Neural cell (in vitro differentiated cells): ENCODE measurements around the gene PEMT. TPM values are rescaled to one million over a fixed set of nuclear protein-coding genes. Genes with fewer than 3 reads are reported as not detected.

Source experiments
- H2AFZ ChIP-seq: fragments of 200-600, 300-800 bp; sonication (generic), shearing (Covaris generic); 2 replicates; pipeline ENCODE4 v1.6.0; 2014; ENCODE audit warnings: low read depth, mild to moderate bottlenecking, antibody characterized with exemption, low read length, moderate library complexity
- H3F3A ChIP-seq: fragments of 200-600 bp; shearing (Covaris generic); 2 replicates; pipeline ENCODE4 v1.6.1; 2016; ENCODE audit warnings: mild to moderate bottlenecking, moderate library complexity, mixed read lengths, antibody characterized with exemption, low read length; ENCODE audit not compliant: insufficient read depth, poor library complexity, severe bottlenecking
- H3K27ac ChIP-seq: fragments of 200-600, 300-800 bp; sonication (generic), shearing (Covaris generic); 2 replicates; pipeline ENCODE4 v1.5.1; 2014; ENCODE audit warnings: mild to moderate bottlenecking, low read length, moderate library complexity
- H3K27me3 ChIP-seq: fragments of 300-800, 200-600 bp; sonication (generic), shearing (Covaris generic); 2 replicates; pipeline ENCODE4 v1.6.0; 2014; ENCODE audit warnings: mild to moderate bottlenecking, low read depth, low read length, moderate library complexity; ENCODE audit not compliant: insufficient read depth
- H3K36me3 ChIP-seq: fragments of 300-800, 200-600 bp; sonication (generic), shearing (Covaris generic); 2 replicates; pipeline ENCODE4 v1.5.1; 2014; ENCODE audit warnings: mild to moderate bottlenecking, antibody characterized with exemption, low read length, moderate library complexity; ENCODE audit not compliant: insufficient read depth
- H3K4me2 ChIP-seq: fragments of 300-800, 200-600 bp; sonication (generic), shearing (Covaris generic); 2 replicates; pipeline ENCODE4 v1.6.0; 2014; ENCODE audit warnings: mild to moderate bottlenecking, low read length
- H3K4me3 ChIP-seq: fragments of 300-800, 200-600 bp; sonication (generic), shearing (Covaris generic); 2 replicates; pipeline ENCODE4 v1.5.1; 2014; ENCODE audit warnings: mild to moderate bottlenecking, low read length, moderate library complexity
- H3K79me2 ChIP-seq: fragments of 200-600 bp; shearing (Covaris generic); replicated peaks from 2 replicates; pipeline ENCODE4 v1.6.0; 2014; ENCODE audit warnings: mild to moderate bottlenecking, low read length, moderate library complexity; ENCODE audit not compliant: insufficient read depth
- H3K9ac ChIP-seq: fragments of 300-800, 200-600 bp; sonication (generic), shearing (Covaris generic); 2 replicates; pipeline ENCODE4 v1.6.1; 2016; ENCODE audit warnings: mild to moderate bottlenecking, low read length, mixed read lengths
- H3K9me2 ChIP-seq: fragments of 200-600 bp; shearing (Covaris generic); 2 replicates; pipeline ENCODE4 v1.6.1; 2016; ENCODE audit warnings: mild to moderate bottlenecking, low read length, mixed read lengths; ENCODE audit not compliant: insufficient read depth
- H3K9me3 ChIP-seq: fragments of 200-600, 300-800 bp; sonication (generic), shearing (Covaris generic); 2 replicates; pipeline ENCODE4 v1.6.1; 2016; ENCODE audit warnings: mild to moderate bottlenecking, mixed run types, low read length, moderate library complexity, mixed read lengths
- H4K20me1 ChIP-seq: fragments of 200-600 bp; shearing (Covaris generic); 2 replicates; pipeline ENCODE4 v1.6.1; 2016; ENCODE audit warnings: mild to moderate bottlenecking, mixed run types; ENCODE audit not compliant: insufficient read depth
- EP300 ChIP-seq: fragments of 450-650 bp; conservative IDR thresholded peaks from 2 replicates; pipeline ENCODE4 v1.6.1; 2014; ENCODE audit warnings: antibody characterized with exemption, mild to moderate bottlenecking, moderate library complexity; ENCODE audit not compliant: poor library complexity, severe bottlenecking
- EZH2 ChIP-seq: fragments of 200-600, 300-800 bp; shearing (Covaris generic), sonication (generic); IDR thresholded peaks from 2 replicates; pipeline ENCODE4 v1.6.1; 2014; ENCODE audit warnings: antibody characterized with exemption, low read length, borderline replicate concordance, mild to moderate bottlenecking; ENCODE audit not compliant: insufficient read depth, poor library complexity, severe bottlenecking
- MXI1 ChIP-seq: fragments of 450-650 bp; conservative IDR thresholded peaks from 2 replicates; pipeline ENCODE4 v1.6.1; 2014; ENCODE audit warnings: antibody characterized with exemption, mild to moderate bottlenecking; ENCODE audit not compliant: poor library complexity, severe bottlenecking
- POLR2AphosphoS5 ChIP-seq: IDR thresholded peaks from 2 replicates; pipeline ENCODE4 v1.6.1; 2012
- RAD21 ChIP-seq: fragments of 450-650 bp; conservative IDR thresholded peaks from 2 replicates; pipeline ENCODE4 v1.6.1; 2014; ENCODE audit warnings: antibody characterized with exemption, mild to moderate bottlenecking, moderate library complexity
- SMC3 ChIP-seq: fragments of 450-650 bp; conservative IDR thresholded peaks from 2 replicates; pipeline ENCODE4 v1.6.1; 2014; ENCODE audit warnings: antibody characterized with exemption, mild to moderate bottlenecking, moderate library complexity; ENCODE audit not compliant: poor library complexity
- TAF1 ChIP-seq: IDR thresholded peaks from 2 replicates; pipeline ENCODE4 v1.6.1; 2012; ENCODE audit warnings: low read depth
- polyA plus RNA-seq: library from polyadenylated mRNA; depleted of rRNA; stranded (reverse); fragments of >200 nt; gene quantifications from 2 replicates; pipeline ENCODE4 v1.2.3, GENCODE V29; 2014
- TF ChIP-seq, protein P1 (sequence below): IDR thresholded peaks from 2 replicates; pipeline ENCODE4 v1.6.1; 2012; ENCODE audit warnings: borderline replicate concordance
- TF ChIP-seq, protein P2 (sequence below): fragments of 450-650 bp; IDR thresholded peaks from 2 replicates; pipeline ENCODE4 v1.5.1; 2014; ENCODE audit warnings: antibody characterized with exemption, mild to moderate bottlenecking, moderate library complexity; ENCODE audit not compliant: poor library complexity, severe bottlenecking

The PEMT gene
- polyA plus RNA-seq, 1 donor from 2014 or later: 71.7 TPM

DNA sequence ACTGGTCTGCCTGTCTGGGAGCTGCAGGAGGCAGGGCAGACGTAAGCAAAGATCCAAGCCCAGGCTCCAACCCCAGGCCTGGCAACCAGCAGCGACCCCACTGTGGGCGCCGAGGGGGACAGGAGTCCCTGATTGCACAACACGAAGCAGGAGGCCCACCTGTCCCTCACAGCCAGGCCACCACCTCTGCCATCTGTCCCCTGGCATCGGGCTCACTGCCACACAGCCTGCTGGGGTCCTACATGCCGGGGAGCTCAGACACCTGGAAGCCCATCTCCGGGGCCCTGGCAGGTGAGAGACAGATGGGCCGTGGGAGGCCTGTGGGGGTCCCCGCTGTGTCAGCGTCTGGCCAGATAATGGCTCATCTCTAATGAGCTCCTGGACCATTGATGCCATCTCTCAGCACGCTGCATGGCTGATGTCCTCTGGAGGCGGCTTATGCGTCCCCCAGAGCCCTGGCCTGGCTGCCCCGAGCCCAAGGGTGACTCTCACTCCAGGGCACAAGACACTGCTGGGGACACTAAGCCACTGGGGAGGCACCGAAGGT lies 84.0 kb downstream of the PEMT start:
- Histone ChIP-seq H3K4me3 (no peak overlapping the region), H3F3A (no peaks in the 10 kb centered on the region), H3K4me2 (no peak overlapping the region), H3K27ac (no peak overlapping the region), H3K9ac (no peak overlapping the region), H3K79me2 (no peaks in the 10 kb centered on the region), H3K9me3 (no peaks in the 10 kb centered on the region), H3K9me2 (no peaks in the 10 kb centered on the region), H2AFZ (no peak overlapping the region), H3K36me3 (no peaks in the 10 kb centered on the region), H4K20me1 (no peaks in the 10 kb centered on the region), H3K27me3 (no peaks in the 10 kb centered on the region)
- TF ChIP-seq MXI1 (no peak), EZH2 (no peak), TAF1 (no peak), RAD21 (no peak), POLR2AphosphoS5 (no peak), EP300 (no peak), SMC3 (no peak)
- TF ChIP-seq, protein P1, sequence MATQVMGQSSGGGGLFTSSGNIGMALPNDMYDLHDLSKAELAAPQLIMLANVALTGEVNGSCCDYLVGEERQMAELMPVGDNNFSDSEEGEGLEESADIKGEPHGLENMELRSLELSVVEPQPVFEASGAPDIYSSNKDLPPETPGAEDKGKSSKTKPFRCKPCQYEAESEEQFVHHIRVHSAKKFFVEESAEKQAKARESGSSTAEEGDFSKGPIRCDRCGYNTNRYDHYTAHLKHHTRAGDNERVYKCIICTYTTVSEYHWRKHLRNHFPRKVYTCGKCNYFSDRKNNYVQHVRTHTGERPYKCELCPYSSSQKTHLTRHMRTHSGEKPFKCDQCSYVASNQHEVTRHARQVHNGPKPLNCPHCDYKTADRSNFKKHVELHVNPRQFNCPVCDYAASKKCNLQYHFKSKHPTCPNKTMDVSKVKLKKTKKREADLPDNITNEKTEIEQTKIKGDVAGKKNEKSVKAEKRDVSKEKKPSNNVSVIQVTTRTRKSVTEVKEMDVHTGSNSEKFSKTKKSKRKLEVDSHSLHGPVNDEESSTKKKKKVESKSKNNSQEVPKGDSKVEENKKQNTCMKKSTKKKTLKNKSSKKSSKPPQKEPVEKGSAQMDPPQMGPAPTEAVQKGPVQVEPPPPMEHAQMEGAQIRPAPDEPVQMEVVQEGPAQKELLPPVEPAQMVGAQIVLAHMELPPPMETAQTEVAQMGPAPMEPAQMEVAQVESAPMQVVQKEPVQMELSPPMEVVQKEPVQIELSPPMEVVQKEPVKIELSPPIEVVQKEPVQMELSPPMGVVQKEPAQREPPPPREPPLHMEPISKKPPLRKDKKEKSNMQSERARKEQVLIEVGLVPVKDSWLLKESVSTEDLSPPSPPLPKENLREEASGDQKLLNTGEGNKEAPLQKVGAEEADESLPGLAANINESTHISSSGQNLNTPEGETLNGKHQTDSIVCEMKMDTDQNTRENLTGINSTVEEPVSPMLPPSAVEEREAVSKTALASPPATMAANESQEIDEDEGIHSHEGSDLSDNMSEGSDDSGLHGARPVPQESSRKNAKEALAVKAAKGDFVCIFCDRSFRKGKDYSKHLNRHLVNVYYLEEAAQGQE: no peak
- TF ChIP-seq, protein P2, sequence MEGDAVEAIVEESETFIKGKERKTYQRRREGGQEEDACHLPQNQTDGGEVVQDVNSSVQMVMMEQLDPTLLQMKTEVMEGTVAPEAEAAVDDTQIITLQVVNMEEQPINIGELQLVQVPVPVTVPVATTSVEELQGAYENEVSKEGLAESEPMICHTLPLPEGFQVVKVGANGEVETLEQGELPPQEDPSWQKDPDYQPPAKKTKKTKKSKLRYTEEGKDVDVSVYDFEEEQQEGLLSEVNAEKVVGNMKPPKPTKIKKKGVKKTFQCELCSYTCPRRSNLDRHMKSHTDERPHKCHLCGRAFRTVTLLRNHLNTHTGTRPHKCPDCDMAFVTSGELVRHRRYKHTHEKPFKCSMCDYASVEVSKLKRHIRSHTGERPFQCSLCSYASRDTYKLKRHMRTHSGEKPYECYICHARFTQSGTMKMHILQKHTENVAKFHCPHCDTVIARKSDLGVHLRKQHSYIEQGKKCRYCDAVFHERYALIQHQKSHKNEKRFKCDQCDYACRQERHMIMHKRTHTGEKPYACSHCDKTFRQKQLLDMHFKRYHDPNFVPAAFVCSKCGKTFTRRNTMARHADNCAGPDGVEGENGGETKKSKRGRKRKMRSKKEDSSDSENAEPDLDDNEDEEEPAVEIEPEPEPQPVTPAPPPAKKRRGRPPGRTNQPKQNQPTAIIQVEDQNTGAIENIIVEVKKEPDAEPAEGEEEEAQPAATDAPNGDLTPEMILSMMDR: no peak

DNA sequence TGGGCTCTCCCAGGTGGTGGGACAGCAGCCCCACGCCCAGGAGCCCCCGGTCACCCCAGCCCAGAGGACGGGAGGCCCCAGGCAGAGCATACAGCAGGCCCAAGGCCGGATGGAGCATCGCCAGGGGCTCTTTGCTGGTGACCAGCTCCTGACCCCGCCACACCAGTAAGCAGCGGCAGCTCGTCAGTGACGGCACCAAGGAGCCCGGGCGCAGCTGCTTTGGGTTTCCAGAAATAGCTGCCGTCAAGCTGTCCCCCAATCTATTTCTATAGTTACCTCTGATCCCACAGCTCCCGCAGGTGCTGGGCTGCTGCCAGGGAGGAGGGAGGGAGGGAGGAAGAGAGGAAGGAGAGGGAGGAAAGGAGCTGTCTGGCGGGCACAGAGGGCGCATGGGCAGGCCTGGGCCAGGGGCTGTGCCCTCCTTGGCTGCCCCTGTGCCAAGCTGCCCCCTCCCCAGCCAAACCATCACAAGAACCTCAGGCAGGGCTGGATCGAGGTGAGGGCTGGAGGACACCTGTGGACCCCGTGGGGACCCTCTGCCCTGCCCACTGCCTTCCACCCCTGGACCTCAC lies 84.5 kb downstream of the PEMT start:
- no peaks in the 10 kb centered on the region for H3K9me3 ChIP-seq
- H3K9me2 ChIP-seq: no peaks in the 10 kb centered on the region
- TF ChIP-seq, protein P1: no peak
- TF ChIP-seq SMC3 (no peak), MXI1 (no peak), POLR2AphosphoS5 (no peak), TAF1 (no peak), EZH2 (no peak), RAD21 (no peak), EP300 (no peak)
- TF ChIP-seq, protein P2: no peak
- no peaks in the 10 kb centered on the region for H3K27me3 ChIP-seq
- H3K4me3 ChIP-seq: no peak overlapping the region
- no peak overlapping the region for H3K27ac ChIP-seq
- H3K4me2 ChIP-seq: no peak overlapping the region
- no peaks in the 10 kb centered on the region for H3F3A ChIP-seq
- no peak overlapping the region for H2AFZ ChIP-seq
- no peaks in the 10 kb centered on the region for H3K36me3 ChIP-seq
- no peak overlapping the region for H3K9ac ChIP-seq
- H4K20me1 ChIP-seq: no peaks in the 10 kb centered on the region
- no peaks in the 10 kb centered on the region for H3K79me2 ChIP-seq
